KOPT-K1 (cell line): Measurements from ENCODE around the gene NUBP2.

ENCODE experiments used
- H3K27ac ChIP-seq: fragments of 200-600 bp; sonication (generic); 2 replicates; pipeline ENCODE4 v1.5.1; 2016; ENCODE audit warnings: antibody characterized with exemption, mild to moderate bottlenecking, low read depth, low read length; ENCODE audit not compliant: poor library complexity, severe bottlenecking
- H3K36me3 ChIP-seq: fragments of 200-600 bp; sonication (generic); 2 replicates; pipeline ENCODE4 v1.5.1; 2017; ENCODE audit warnings: antibody characterized with exemption, mild to moderate bottlenecking, low read length, moderate library complexity; ENCODE audit not compliant: insufficient read depth
- H3K9me3 ChIP-seq: fragments of 200-600 bp; sonication (generic); 2 replicates; pipeline ENCODE4 v1.5.1; 2017; ENCODE audit warnings: antibody characterized with exemption, low read length, mild to moderate bottlenecking; ENCODE audit not compliant: insufficient read depth, poor library complexity, severe bottlenecking

The NUBP2 gene

GRCh38 chr16:1817276-1817589 is 34.5 kb downstream of the NUBP2 start:
- H3K9me3 ChIP-seq: no peaks in the 10 kb centered on the region
- H3K27ac ChIP-seq: no peak overlapping the region
- peaks cover 28% of the 10 kb centered on the region for H3K36me3 ChIP-seq

GRCh38 chr16:1817716-1818115 is 35.0 kb downstream of the NUBP2 start:
- no peaks in the 10 kb centered on the region for H3K9me3 ChIP-seq
- H3K27ac ChIP-seq: no peak overlapping the region
- peaks cover 32% of the 10 kb centered on the region for H3K36me3 ChIP-seq

GRCh38 chr16:1818204-1818872 is 35.6 kb downstream of the NUBP2 start:
- H3K36me3 ChIP-seq: peaks cover 33% of the 10 kb centered on the region
- H3K27ac ChIP-seq: no peak overlapping the region
- no peaks in the 10 kb centered on the region for H3K9me3 ChIP-seq

- no peaks in the 10 kb centered on the region for H3K9me3 ChIP-seq
- no peak overlapping the region for H3K27ac ChIP-seq
- H3K36me3 ChIP-seq: peaks cover 27% of the 10 kb centered on the region
Measured at GRCh38 chr16:1818873-1819525, 36.2 kb downstream of the NUBP2 start.

- H3K27ac ChIP-seq: no peak overlapping the region
- peaks cover 24% of the 10 kb centered on the region for H3K36me3 ChIP-seq
- no peaks in the 10 kb centered on the region for H3K9me3 ChIP-seq
Measured at GRCh38 chr16:1819611-1820010, 36.9 kb downstream of the NUBP2 start.

GRCh38 chr16:1820096-1820945 is 37.6 kb downstream of the NUBP2 start:
- H3K9me3 ChIP-seq: no peaks in the 10 kb centered on the region
- H3K27ac ChIP-seq: no peak overlapping the region
- H3K36me3 ChIP-seq: peaks cover 24% of the 10 kb centered on the region

GRCh38 chr16:1820946-1821290 is 38.2 kb downstream of the NUBP2 start:
- Histone ChIP-seq H3K36me3 (peaks cover 24% of the 10 kb centered on the region), H3K27ac (no peak overlapping the region)

GRCh38 chr16:1821861-1822611 is 39.3 kb downstream of the NUBP2 start:
- Histone ChIP-seq H3K9me3 (no peaks in the 10 kb centered on the region), H3K36me3 (peaks cover 15% of the 10 kb centered on the region; the same call in 1 of the 2 replicates), H3K27ac (no peak overlapping the region)

More at GRCh38 chr16:1820946-1821290, 38.2 kb downstream of the NUBP2 start:
- H3K9me3 ChIP-seq: no peaks in the 10 kb centered on the region

GRCh38 chr16:1822801-1823200 is 40.0 kb downstream of the NUBP2 start:
- H3K36me3 ChIP-seq: peaks cover 14% of the 10 kb centered on the region; the same call in 1 of the 2 replicates
- H3K9me3 ChIP-seq: no peaks in the 10 kb centered on the region
- H3K27ac ChIP-seq: no peak overlapping the region

GRCh38 chr16:1823821-1824220 is 41.1 kb downstream of the NUBP2 start:
- H3K9me3 ChIP-seq: no peaks in the 10 kb centered on the region
- H3K27ac ChIP-seq: no peak overlapping the region
- H3K36me3 ChIP-seq: peaks cover 15% of the 10 kb centered on the region; the same call in 1 of the 2 replicates

GRCh38 chr16:1825381-1825863 is 42.7 kb downstream of the NUBP2 start:
- Histone ChIP-seq H3K36me3 (peaks cover 24% of the 10 kb centered on the region; the same call in 1 of the 2 replicates), H3K27ac (peak overlapping the region; percentile 63), H3K9me3 (no peaks in the 10 kb centered on the region)

GRCh38 chr16:1825864-1826690 is 43.3 kb downstream of the NUBP2 start:
- Histone ChIP-seq H3K27ac (peak overlapping the region; percentile 63), H3K36me3 (peaks cover 26% of the 10 kb centered on the region; the same call in 1 of the 2 replicates), H3K9me3 (no peaks in the 10 kb centered on the region)

GRCh38 chr16:1826691-1827573 is 44.2 kb downstream of the NUBP2 start, which contains the start of the genes FAHD1 and HAGH:
Gene FAHD1, plus strand, starts transcription at chr16:1827206. Its CDS starts 33 bp downstream, at chr16:1827239.
Gene HAGH, minus strand, starts transcription at chr16:1826825. Its CDS starts 38 bp downstream, at chr16:1826787.
- Histone ChIP-seq H3K9me3 (no peaks in the 10 kb centered on the region), H3K36me3 (peaks cover 21% of the 10 kb centered on the region; the same call in 1 of the 2 replicates), H3K27ac (peak within 1 kb of the TSS; percentile 63)
